Suppressor macrophage treated with lipopolysaccharide for 1 hour (primary cell): Measurements from ENCODE around the gene METTL2B.

Experiments
- DNase-seq, 3 donors: peaks; one replicate each; pipeline ENCODE4 v3.0.0-alpha.2; 2020 to 2022

Gene METTL2B, protein sequence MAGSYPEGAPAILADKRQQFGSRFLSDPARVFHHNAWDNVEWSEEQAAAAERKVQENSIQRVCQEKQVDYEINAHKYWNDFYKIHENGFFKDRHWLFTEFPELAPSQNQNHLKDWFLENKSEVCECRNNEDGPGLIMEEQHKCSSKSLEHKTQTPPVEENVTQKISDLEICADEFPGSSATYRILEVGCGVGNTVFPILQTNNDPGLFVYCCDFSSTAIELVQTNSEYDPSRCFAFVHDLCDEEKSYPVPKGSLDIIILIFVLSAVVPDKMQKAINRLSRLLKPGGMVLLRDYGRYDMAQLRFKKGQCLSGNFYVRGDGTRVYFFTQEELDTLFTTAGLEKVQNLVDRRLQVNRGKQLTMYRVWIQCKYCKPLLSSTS

GRCh38 chr7:128476402-128477335 lies at the start of gene METTL2B:
Gene METTL2B, plus strand, starts transcription at chr7:128476748. Its CDS starts 18 bp downstream, at chr7:128476766.
- peak; percentile 96 to 97 (median 97) for DNase-seq

DNA sequence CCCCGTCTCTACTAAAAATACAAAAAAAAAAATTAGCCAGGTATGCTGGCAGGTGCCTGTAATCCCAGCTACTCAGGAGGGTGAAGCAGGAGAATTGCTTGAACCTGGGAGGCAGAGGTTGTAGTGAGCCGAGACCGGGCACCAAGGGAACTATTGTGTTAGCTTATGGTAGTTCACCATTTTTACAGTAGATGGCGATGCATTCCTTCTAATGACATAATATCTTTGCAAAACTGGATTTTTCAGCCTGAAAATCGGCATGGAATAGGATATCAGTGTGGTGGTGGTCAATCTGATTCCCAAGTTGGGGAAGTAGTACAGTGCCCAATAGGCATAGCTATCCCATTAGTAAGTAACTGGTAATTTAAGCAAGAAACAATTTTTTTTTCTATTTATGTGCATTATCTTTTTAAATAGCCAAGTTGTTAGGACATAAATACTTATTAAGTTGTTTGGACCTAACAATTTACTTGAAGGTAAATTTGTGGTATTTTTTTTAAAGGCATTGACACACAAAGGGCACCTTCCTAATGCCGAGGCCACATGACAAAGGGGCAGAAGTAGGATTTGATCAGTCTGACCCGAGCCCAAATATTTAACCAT lies 49.2 kb upstream of the METTL2B start:
- DNase-seq, result peak; percentile 77 to 90 (median 83)

GRCh38 chr7:128430207-128430606 lies 46.3 kb upstream of the METTL2B start:
- DNase-seq, result no peak

GRCh38 chr7:128431221-128431620 lies 45.3 kb upstream of the METTL2B start:
- DNase-seq, result peak in 1 of 3 donors; percentile 42

DNA sequence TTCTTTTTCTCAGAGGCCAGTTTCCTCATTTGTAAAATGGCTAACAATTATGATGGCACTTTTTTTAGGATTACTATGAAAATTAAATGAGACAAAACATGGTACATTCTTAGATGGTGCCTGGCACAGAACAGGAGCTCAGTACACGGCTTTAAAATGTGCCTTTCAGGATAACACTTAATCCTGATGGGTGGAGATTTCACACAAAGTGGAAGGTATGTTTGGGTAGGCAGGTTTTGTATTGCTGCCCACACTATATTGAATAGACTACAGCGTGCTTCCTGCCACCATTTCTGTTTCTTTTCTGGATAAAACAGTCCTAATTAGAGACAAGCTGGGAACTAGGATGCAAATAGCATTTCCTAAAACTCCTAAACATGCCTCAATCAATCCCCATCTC lies 44.8 kb upstream of the METTL2B start:
- DNase-seq, result no peak

DNA sequence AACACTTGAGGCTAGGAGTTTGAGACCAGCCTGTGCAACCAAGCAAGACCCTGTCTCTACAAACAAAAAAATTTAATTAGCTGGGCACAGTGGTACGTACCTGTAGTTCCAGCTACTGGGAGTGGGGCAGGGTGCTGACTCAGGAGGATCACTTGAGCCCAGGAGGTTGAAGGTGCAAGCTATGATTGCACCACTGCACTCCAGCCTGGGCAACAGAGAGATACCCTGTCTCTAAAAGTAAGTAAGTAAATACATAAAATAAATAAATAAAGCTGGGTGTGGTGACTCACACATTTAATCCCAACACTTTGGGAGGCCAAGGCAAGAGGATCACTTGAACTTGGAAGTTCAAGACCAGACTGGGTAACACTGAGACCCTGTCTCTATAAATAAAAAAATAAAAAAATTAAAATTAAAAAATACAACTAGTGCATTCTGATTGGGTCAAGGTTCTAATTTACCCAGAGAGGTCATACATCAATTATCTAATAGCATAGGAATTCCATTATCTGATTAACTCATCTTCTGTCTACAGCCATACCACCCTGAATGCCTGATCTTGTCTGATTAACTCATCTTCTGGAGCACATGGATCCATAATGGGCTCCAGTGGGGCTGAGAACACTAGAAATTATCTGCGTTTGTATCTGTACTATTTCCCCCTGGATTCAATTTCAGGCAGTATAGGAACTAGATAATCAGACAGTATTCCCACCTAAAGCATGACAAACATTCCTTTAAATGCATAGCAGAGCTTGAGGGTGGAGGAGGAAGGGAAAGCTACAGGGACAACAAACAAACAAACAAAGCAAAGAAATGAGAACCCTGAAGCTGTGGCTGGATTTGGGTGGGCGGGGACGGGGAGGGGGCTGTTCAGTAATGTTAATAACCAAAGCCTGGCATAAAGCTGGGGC lies 41.9 kb upstream of the METTL2B start:
- DNase-seq, result no peak

- DNase-seq, result no peak
Measured at GRCh38 chr7:128435327-128435686, 41.2 kb upstream of the METTL2B start.

DNA sequence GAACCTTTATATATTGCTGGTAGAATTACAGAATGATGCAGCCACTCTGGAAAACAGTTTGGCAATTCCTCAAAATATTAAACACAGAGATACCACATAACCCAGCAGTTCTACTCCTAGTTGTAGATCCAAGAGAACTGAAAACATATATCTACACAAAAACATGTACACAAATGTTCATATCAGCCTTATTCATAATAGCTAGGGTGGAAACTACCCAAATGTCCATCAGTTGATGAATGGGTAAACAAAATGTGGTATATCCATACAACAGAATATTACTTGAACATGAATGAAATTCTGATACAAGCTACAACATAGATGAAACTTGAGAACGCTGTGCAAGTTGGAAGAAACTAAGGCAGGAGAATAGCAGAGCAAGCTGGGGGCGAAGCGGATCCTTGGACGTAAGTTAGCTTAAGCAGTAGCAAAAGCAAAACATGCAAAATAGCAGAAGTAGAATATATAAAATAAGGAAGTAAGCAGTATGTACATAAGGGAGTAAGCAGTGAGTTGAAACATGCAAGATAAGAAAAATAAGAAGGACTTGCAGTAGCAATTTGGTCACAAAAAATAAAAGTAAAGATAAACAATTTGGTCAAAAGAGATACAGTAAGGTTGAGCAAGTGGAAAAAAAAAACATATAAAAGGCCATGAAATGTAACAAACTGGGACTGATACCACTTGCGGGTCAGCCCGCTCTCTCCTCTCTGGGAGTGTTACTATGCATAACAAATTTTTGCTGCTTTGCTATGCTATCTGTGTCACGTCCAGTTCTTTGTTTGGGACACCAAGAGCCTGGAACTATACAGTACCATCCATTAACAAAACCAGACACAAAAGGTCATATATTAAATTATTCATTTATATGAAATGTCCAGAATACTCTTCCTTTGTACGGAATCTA lies 38.9 kb upstream of the METTL2B start:
- peak; percentile 67 to 81 (median 72) for DNase-seq

- DNase-seq, result no peak
Measured at GRCh38 chr7:128442356-128442755, 34.2 kb upstream of the METTL2B start.

- no peak for DNase-seq
Measured at GRCh38 chr7:128443831-128444600, 32.5 kb upstream of the METTL2B start.

DNA sequence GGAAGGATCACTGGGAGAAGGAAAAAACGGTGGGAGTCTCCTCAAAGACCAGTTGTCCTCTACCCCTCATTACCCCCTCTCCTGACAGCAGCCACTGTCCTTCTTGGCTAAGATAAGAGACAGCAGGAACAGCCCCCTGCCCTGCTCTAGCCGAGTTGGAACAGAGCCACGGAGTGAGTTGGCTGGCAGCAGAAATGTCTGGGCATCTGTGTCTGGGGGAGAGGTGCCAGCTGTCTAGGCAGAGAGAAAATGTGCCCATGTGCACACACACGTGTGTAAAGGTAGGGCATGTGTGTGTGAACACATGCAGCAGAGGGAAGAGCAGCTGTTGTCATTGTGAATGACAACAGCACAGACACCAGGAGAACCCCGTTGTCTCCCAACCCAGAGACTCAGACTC lies 30.2 kb upstream of the METTL2B start:
- no peak for DNase-seq

GRCh38 chr7:128447941-128448564 lies 28.5 kb upstream of the METTL2B start:
- DNase-seq, result peak in 2 of 3 donors; percentile 48 to 55

GRCh38 chr7:128448751-128449302 lies 27.7 kb upstream of the METTL2B start:
- DNase-seq, result peak; percentile 49 to 65 (median 63)

DNA sequence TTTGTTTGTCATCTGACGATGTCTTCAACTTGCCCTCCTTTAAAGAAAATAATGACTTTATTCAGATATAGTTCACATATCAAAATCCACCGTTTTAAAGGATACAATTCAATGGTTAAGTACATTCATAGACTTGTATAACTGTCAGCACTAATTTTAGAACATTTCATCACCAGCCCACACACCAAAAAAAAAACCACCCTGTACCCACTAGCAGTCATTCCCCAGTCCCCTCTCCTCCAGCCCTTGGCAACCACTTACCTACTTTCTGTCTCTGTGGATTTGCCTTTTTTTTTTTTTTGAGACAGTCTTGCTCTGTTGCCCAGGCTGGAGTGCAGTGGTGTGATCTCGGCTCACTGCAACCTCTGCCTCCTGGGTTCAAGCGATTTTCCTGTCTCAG lies 26.1 kb upstream of the METTL2B start:
- DNase-seq, result peak; percentile 71 to 81 (median 76)

GRCh38 chr7:128450913-128451312 lies 25.6 kb upstream of the METTL2B start:
- no peak for DNase-seq

DNA sequence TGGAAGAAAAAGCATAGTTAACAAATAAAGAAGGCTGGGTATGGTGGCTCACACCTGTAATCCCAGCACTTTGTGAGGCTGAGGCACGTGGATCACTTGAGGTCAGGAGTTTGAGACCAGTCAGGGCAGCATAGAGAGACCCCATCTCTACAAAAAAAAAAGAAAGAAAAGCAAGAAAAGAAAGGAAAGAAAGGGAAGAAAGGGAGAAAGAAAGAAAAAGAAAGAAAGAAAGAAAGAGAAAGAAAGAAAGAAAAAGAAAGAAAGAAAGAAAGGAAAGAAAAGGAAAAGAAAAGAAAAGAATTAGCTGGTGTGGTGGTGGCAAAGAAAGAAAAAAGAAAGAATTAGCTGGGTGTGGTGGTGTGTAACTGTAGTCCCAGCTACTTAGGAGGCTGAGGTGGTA lies 24.0 kb upstream of the METTL2B start:
- DNase-seq, result no peak

DNA sequence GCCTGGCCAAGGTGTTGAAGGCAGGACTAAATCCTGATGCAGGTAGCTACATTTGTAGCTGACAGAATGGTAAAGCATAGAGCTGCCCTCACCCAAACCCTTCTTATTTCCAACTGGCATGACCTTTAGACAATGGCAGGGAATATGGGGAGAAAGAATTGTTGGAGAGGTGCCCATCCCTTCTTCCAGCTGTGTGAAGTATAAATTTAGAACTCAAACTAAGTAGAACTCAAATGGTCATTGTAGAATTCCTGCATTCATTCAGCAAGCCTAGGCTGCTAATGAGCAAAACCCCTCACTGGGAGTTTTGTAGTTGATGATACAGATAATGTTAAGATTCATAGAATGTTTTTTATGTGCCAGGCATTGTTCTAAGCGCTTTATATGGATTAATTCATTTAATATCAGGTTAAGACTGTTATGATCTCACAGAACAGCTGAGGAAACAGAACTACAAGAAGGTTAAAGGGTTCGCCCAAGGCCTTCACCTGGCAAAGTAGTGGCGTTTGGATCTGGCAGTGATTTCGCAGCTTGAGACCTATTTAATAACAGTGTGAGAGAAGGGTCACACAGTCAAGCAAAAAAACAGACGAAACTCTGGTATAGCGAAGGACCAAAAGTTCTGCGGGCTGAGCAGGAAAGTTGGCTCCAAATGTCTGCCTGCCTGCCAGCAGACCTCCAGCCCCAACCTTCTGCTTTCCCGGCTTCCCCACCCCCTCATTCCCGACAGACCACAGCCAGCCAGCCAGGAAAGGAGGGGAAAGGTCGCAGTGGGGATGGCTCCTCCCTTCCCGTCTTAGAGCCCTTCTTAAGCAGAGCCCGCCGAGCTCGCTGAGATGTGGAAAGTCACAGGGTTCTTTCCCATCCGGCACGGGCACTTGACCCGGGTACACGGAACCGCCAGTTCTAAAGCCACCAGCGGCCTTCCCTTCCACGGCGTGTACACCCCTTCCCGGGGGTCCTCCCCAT lies 22.4 kb upstream of the METTL2B start:
- DNase-seq, result no peak
